BJ (cell line): Measurements from ENCODE around the gene MT1F. TPM values are rescaled to one million over a fixed set of nuclear protein-coding genes. Genes with fewer than 3 reads are reported as not detected.

ENCODE experiments used
- CTCF ChIA-PET: fragments of 350-600 bp; formaldehyde crosslinking; extraction: SDS; loops from one replicate; lab custom pipeline; 2021; ENCODE audit warnings: antibody characterized with exemption, inconsistent platforms; lab: Yijun Ruan, JAX
- POLR2A ChIA-PET: fragments of 300-600 bp; sonication (Branson Sonifier 250); formaldehyde crosslinking; extraction: SDS; loops from one replicate; lab custom pipeline; 2021; ENCODE audit warnings: antibody characterized with exemption; lab: Charles Lee
- DNase-seq: peaks from one replicate; pipeline ENCODE4 v3.0.0-alpha.2; 2011; ENCODE audit warnings: low read depth
- H3K27me3 ChIP-seq: 2 replicates; pipeline ENCODE4 v1.6.0; 2011; ENCODE audit warnings: low read length; ENCODE audit not compliant: control insufficient read depth, insufficient read depth
- H3K36me3 ChIP-seq: 2 replicates; pipeline ENCODE4 v1.5.1; 2011; ENCODE audit warnings: low read length; ENCODE audit not compliant: control insufficient read depth, insufficient read depth
- H3K4me3 ChIP-seq: 2 replicates; pipeline ENCODE4 v1.5.1; 2011; ENCODE audit warnings: low read depth, mild to moderate bottlenecking, control low read depth, low read length
- polyA plus RNA-seq: library from polyadenylated mRNA; depleted of rRNA; stranded (reverse); fragments of >200 nt; gene quantifications from 2 replicates; pipeline ENCODE4 v1.2.3, GENCODE V29; 2011
- TF ChIP-seq, protein P1 (sequence below): IDR thresholded peaks from 2 replicates; pipeline ENCODE4 v1.5.1; 2011; ENCODE audit warnings: low read depth, mild to moderate bottlenecking, control low read depth, inconsistent platforms, low read length, moderate library complexity; ENCODE audit not compliant: insufficient read depth

The MT1F gene
- polyA plus RNA-seq, 1 experiment: 11.3 TPM

DNA sequence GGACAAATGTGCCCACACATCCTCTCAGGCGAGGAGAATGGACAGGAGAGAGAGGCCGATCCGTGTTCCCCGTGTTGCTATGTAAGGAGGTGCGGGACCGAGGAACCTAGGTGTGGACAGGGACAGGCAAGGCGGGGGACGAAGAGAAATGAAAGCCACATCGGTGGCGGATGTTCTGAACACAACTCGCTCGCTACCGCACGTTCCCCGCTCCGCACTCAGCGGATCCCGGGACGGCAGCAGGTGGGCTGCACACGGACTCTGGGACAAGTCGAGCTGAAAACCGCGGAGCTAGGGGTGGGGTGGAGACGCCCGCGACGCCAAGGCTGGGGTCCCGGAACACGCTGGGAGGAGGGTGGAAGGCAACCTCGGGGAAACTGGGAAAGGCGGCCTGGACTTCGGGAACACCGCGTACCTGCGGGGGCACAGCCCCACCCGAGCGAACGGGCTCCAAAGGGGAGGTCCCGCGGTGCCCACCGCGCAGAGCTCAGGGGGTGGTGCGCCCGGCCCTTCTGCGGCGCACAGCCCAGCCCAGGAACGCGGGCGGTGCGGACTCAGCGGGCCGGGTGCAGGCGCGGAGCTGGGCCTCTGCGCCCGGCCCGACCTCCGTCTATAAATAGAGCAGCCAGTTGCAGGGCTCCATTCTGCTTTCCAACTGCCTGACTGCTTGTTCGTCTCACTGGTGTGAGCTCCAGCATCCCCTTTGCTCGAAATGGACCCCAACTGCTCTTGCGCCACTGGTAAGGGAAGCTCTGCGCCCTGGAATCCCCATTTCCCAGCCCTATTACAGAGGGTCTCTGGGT lies 32.4 kb upstream of the MT1F start, which contains the start of gene MT1E:
TSS of gene MT1E (plus strand) at position 642 of the 803 bp plus-strand sequence. CDS start at position 713, 71 bp downstream.
- TF ChIP-seq, protein P1, sequence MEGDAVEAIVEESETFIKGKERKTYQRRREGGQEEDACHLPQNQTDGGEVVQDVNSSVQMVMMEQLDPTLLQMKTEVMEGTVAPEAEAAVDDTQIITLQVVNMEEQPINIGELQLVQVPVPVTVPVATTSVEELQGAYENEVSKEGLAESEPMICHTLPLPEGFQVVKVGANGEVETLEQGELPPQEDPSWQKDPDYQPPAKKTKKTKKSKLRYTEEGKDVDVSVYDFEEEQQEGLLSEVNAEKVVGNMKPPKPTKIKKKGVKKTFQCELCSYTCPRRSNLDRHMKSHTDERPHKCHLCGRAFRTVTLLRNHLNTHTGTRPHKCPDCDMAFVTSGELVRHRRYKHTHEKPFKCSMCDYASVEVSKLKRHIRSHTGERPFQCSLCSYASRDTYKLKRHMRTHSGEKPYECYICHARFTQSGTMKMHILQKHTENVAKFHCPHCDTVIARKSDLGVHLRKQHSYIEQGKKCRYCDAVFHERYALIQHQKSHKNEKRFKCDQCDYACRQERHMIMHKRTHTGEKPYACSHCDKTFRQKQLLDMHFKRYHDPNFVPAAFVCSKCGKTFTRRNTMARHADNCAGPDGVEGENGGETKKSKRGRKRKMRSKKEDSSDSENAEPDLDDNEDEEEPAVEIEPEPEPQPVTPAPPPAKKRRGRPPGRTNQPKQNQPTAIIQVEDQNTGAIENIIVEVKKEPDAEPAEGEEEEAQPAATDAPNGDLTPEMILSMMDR: no peak
- Histone ChIP-seq H3K27me3 (no peaks in the 10 kb centered on the region), H3K36me3 (no peaks in the 10 kb centered on the region), H3K4me3 (peak within 1 kb of the TSS; percentile 58)
- ChIA-PET CTCF (interaction anchor here (0.6 to 1.3 kb wide), 10 partner anchors 8 to 189 kb away, joined by 3 to 4 read pairs (median 3); no protein-coding TSS in a partner anchor), POLR2A (interaction anchor here (0.6 to 1.7 kb wide), 10 partner anchors 8 to 344 kb away, joined by 3 to 17 read pairs (median 4); partner anchors contain the start of gene MT2A)
- no peak for DNase-seq

DNA sequence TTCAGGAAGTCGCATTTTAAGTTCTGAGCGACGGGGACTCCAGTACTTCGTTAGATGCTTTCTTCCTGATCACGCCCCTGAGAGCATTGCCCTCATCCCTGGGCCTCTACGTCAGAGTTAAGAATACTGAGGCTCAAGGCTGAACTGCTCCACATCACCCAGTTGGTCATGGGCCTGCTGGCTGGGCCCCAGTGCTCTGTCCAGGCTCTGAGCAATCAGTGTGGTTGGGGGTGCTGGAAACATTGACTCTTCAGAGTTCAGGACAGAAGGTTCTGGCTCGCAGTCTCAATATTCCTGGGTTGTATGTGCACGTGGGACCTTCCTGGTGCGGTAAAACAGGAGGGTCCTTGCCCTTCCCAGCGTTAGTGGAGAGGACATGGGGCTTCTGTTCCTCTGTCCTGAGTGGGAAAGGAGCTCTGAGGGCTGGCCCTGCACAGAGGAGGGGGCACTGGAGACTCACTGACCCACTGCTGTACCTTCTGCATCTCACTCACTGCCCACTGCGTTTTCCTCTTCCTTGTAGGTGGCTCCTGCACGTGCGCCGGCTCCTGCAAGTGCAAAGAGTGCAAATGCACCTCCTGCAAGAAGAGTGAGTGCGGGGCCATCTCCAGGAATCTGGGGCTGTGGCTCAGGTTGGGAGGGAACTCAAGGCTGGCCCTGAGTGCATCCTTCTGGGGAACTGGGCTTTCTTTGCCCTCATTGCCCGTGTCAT lies 31.7 kb upstream of the MT1F start:
- ChIA-PET POLR2A (interaction anchor here (0.6 to 1.7 kb wide), 8 partner anchors 9 to 345 kb away, joined by 3 to 17 read pairs (median 6); partner anchors contain the start of gene MT2A), CTCF (interaction anchor here (0.6 to 1.5 kb wide), 11 partner anchors 9 to 189 kb away, joined by 3 to 4 read pairs (median 3); no protein-coding TSS in a partner anchor)
- TF ChIP-seq, protein P1: no peak

DNA sequence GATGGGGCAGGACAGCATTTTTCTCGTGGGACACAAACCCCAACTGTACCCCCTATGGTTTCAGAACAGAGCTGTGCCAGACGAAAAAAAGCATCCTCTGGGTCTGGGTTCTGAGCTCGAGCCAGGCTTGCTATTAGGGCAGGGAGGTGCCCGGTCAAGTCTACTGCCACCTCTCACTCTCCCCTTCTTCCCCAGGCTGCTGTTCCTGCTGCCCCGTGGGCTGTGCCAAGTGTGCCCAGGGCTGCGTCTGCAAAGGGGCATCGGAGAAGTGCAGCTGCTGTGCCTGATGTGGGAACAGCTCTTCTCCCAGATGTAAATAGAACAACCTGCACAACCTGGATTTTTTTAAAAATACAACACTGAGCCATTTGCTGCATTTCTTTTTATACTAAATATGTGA lies 31.1 kb upstream of the MT1F start:
- POLR2A ChIA-PET: interaction anchor here (1.6 to 1.7 kb wide), 2 partner anchors 15 to 19 kb away, joined by 3 to 9 read pairs; no protein-coding TSS in a partner anchor
- CTCF ChIA-PET: interaction anchor here (1.5 kb wide), 1 partner anchor 14 kb away, joined by 3 read pairs; no protein-coding TSS in a partner anchor
- DNase-seq: no peak
- peak overlapping the region; percentile 58 for H3K4me3 ChIP-seq
- no peaks in the 10 kb centered on the region for H3K36me3 ChIP-seq
- TF ChIP-seq, protein P1: no peak
- H3K27me3 ChIP-seq: no peaks in the 10 kb centered on the region

More for the DNA sequence above, 31.7 kb upstream of the MT1F start:
- DNase-seq: no peak
- no peaks in the 10 kb centered on the region for H3K27me3 ChIP-seq
- H3K4me3 ChIP-seq: peak overlapping the region; percentile 58
- H3K36me3 ChIP-seq: no peaks in the 10 kb centered on the region

DNA sequence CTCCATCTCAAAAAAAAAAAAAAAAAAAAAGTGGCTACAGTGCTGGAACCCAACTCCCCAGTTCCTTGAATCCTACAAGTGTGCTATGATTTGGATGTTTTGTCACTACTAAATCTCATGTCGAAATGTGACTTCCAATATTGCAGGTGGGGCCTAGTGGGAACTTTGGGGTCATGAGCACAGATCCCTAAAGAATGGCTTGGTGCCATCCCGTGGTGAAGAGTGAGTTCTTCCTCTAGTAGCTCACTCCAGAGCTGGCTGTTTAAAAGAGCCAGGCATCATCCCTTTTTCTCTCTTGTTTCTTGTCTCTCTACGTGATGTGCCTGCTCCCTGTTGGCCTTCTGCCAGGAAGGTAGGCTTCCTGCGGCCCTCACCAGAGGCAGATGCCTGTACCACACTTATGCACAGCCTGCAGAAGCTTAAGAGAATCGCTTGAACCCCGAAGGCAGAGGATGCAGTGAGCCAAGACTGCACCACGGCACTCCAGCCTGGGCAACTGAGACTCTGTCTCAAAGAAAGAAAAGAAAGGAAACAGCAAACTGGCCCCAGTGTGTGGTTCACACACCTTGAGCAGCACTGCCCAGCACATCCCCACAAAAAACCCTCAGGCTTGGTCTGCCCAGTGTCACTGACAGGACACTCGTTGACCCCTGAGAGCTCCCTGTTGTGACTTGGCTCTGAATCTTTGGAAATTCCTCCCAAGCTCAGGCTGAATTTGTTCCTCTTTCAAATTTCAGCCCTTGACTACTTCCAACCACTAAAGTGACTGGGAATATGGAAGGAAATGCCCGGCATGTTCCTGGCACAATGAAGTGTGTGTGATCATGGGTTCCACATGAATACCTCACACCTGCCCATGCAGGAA lies 29.0 kb upstream of the MT1F start:
- TF ChIP-seq, protein P1: no peak
- Histone ChIP-seq H3K4me3 (no peak overlapping the region), H3K36me3 (no peaks in the 10 kb centered on the region), H3K27me3 (peaks cover 8% of the 10 kb centered on the region)
- ChIA-PET CTCF (interaction anchor here (1.2 to 1.5 kb wide), 2 partner anchors 19 to 115 kb away, joined by 3 to 4 read pairs; no protein-coding TSS in a partner anchor), POLR2A (no interaction called here)
- no peak for DNase-seq
